ENCODE measurements around the gene ALDH4A1.

ALDH4A1 gene

GRCh38 chr1:18920931-18921330, 18.6 kb upstream of the ALDH4A1 start:
- DNase-seq, result no peak

- DNase-seq, result no peak
Measured at GRCh38 chr1:18919956-18920355, 17.6 kb upstream of the ALDH4A1 start.

- no peak for DNase-seq
Measured at GRCh38 chr1:18919197-18919905, 17.0 kb upstream of the ALDH4A1 start.

DNA sequence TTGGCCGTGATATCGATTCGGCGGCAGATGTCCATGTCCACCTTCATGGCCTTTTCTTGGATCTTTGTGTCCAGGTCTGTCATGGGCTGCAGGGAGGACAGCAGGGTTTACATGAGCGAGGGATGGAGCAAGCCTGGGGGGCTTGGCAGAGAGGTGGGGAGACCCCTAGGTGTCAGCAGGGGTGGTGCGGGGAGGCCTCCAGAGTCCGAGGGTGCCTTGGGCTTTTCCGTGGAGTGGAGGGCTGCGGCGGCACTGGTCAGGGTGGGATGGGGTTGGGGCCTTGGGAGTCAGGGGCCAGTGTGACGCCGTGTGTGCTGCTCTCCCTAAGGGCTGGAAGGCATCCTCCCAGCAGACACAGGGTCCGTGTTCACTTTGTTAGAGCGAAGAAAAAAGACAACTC, 16.1 kb upstream of the ALDH4A1 start:
- DNase-seq, result no peak

DNA sequence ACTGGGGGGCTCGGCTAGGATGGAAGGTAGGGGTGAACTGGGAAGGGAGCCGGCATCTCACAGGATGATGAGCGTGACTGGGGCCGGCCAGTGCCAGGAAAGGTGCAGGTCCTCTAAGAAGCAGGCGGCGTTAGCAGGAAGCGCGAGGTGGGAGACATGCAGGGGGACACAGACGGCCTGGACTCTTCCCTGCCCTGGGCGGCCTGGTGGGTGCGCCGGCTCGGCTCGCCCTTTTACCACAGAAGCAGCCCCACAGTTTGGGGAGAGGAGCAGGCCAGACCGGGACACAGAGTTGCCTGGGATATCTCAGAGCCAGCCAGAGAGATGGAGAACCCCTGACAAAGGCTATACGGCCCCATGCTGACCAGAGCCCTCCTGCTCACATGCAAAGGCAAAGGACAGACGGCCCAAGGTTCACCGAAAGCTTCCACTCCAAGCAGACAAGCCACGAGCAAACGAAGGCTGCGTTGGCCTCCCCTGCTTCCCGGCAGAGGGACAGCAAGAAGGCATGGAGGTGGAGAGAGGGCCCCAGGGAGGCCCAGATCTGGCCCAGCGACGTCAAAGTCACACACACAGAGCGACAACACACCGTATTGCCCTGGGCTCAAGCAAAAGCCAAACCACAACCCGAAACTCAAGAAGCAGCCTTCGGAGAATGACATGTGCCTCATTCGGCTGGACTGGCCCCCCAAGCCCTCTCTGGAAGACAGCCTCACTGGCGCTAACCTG, 14.9 kb upstream of the ALDH4A1 start:
- DNase-seq, result no peak

- DNase-seq, result no peak
Measured at GRCh38 chr1:18915341-18915740, 13.0 kb upstream of the ALDH4A1 start.

DNA sequence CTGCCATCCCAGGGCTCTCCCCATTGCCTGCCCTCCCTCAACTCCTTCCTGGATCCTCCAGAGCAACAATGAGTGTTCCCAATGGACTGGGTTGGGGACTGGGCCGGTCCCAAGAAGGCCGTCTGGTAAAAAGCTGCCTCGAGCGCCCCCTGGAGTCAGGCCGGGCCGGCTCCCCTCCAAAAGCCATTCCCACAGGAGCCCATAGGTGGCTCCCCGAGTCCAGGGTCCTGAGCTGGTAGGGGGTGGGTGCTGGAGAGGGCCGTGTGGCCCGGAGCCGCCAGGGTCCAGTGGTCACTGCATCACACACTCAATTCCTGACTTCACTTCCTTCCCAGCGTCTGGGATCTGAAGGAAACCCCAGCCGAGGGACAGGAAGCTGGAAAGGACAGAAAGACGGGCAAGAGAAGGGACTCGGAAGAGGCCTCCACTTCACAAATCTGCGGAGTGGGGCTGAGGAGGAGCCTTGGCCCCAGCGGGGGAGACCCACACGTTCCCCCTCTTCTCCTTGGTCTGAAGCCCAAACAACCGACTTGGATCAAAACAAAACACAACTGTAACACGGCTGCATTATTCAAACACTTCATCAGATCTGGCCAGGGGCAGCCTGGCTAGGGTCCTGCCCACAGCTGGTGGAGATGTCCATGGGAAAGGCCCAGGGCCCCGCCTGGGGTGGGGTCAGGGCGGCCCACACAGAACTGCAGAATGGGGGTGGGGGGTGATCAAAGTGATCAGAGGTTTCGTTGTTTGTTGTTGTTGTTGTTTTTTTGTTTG, 10.9 kb upstream of the ALDH4A1 start:
- DNase-seq, result no peak

GRCh38 chr1:18912550-18912949, 10.2 kb upstream of the ALDH4A1 start:
- no peak for DNase-seq

GRCh38 chr1:18908911-18909771, 6.8 kb upstream of the ALDH4A1 start:
- DNase-seq, result no peak

DNA sequence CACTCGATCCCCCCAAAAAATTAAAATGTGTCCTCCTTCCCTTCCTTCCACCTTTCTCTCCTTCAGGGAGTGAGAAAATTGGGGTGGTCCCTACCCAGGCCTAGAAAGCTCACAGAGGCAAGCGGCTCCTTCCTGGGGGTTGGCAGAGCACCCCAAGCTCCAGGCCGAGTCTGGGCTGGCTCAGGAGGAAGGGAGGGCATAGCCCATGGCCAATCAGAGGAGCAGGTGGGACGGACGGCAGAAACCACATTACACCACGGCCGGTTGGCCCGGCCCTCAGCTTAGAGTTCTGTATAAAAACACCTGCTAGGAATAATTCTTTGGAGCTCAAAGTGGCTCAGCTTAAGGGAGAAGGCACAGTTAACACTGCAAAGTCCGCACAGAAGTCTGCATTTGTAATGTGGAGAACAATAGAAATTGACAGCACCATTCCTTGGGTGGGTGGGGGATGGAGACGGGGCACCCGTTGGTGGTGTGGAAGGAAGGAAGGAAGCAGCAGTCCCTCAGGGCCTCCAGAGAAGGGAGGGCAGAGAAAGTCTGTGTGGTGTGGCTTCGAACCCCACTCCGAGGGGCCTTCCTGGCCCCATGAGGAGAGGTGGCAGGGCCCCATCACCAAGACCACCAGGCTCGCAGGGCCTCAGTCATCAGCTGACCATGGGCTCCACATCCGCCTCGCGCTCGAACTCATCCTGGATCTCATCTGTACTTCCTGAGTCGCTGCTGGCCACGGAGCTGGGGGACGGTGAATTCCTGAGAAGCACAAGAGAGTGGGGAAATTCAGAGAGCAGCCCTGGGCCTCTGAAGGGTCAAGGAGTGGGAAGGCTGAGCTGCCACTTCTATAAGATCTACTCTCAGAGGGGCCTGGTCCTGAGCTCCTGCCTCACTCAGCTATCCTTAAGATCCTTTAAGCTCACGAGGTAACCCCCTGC, 5.8 kb upstream of the ALDH4A1 start:
- no peak for DNase-seq

DNA sequence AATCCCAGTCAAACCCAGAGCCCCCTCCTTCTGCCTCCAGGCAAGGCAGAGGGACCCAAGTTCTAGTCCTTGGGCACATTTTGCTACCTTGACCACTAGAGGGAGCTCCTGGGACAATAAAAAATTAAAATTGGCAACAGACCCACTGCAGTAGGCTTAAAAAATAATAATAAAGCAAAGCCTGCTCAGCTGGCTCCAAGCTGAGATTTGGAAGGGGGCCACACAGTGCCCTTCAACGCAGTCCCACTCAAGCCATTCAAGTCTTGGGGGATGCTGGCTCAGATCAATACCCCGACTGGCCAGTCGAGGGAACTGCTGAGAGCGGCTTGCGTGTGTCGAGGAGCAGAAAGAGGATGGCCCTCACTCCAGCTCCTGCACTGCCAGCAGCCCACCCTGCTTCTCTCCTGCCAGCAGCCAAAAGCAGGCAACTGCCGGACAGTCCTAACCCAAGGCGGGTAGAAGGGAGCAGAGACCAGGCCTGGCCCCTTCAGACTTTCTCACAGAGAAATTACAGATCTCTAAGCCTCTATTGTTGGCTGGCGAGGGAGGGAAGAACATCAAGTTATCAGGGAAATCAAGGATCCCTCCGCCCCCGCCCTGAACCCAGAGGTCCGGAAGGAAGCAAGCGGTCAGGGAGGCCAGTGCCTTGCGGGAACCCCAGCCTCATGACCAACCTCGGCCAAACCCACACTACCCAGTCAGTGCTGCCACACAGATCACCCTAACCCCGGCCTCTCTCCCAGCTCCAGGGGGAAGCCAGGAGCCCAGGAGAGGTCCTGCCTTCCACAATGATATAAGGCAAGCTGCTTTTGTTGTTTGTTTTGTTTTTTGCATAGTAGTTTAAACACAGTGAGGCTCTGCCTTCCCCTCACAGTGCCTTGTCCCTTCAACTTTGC, 4.9 kb upstream of the ALDH4A1 start:
- DNase-seq, result no peak

GRCh38 chr1:18903291-18903756, 969 bp upstream of the ALDH4A1 start:
- no peak for DNase-seq

DNA sequence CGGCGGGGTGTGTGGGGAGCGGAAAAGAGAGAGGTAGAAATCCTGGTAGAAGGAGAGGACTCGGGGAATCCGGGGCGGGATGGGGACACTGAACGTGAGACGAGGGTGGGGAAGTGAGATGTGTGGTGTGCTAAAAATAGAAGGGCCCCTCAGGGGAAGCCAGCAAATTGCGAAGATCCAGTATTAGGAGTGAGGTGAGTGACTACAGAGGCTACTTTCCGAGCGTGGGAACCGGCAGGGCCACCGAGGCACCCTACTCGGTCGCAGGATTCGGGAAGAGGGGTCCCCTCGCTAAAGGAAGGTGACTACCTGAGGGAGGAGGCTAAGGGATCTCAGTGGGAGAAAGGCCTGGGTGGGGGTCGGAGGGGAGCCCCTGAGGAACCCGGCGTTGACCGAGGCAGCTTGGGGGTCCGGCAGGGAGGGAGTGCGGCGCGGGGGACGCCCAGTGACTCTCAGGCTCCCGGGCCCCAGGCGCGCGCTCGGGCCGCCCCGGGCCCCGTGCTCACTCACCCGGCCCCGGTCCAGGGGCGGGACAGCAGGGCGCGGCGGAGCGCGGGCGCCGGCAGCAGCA, 318 bp downstream of the ALDH4A1 start:
- no peak for DNase-seq

DNA sequence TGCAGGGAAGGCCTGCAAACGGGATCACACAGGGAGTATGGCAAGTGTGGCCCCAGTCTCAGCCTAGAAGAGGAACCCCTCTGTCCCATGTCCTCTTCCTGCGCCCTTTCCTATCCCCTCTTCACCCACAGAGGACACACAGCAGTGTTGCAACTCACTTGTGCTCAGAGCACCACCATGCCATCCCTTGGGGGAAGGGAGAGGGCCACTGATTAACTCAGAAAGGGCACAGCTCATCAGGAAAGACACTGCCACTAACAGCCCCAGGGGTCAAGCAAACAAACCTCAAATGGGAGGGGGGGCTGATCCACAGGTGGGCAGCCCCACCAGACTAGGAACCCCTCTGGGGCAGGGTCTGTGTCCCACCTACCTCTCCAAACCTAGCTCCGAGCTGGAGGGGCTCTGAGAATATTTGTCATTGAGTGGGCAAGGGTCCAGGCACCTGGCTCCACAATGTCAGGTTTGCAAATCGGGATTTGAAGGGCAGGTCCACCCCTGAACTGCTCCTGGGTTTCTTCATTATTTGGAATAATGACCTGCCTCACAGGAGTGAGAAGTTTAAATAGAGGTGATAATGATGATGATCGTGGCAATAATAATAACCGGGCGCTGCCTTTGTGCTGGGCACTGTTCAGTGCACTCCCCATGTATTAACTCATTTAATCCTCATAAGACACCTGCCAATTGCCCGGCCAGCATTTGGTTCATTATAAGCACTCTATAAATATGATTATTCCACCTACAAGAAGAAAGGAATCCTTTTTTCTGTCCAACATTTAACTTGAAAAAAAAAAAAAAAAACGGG, 1.0 kb downstream of the ALDH4A1 start:
- DNase-seq, result no peak

DNA sequence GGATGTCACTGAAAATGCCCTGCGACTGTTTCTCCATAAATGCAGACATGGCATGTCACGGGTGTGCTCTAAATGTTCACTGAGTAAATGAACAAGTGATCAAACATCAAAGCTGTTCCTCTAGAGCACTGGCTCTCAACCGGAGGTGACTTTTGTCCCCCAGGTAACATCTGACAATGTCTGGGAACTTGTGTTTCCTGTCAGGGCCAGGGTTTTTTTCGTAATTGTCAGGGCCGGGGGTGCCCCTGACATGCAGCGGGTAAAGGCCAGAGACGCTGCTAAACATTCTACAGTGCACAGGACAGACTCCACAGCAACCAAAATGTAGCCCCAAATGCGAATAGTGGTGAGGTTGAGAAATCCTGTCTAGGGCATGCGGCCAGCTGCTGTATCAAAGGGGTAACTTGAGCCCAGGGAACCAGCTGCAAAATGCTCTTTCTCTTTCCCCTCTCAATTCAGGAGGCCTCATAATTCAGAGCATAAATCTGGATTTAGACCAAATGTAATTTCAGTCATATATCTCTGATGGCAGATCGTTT, 2.0 kb downstream of the ALDH4A1 start:
- DNase-seq, result no peak

DNA sequence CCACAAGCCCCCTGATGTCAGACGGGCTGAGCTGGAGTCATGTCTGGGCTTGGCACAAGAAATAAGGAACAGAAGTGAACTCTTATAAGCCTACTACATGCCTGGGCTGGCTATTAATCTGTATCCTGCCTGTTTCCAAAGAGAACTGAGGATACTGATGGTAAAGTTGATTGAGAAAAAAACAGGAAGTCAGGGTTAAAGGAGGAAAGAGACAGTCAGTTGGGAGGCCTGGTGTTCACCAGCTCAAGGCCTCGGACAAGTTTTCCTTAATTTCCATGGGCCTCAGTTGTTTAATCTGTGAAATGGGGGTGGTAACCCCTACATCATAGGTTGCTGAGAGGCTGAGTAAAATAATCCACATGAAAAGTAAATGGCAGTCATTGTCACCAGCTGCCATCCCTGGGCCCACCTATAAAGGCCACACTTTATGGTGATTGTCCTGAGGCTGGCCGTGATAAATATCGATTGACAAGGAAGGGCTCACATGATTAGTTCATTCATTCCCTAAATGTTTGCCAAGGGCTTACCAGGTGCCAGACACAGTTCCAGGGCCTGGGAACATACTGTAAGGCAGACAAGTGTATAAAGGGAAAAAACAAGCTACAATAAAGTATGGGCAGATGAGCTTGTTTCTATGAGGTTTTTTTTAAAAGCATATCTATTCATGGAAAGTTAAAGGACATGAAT, 2.8 kb downstream of the ALDH4A1 start:
- DNase-seq, result no peak

DNA sequence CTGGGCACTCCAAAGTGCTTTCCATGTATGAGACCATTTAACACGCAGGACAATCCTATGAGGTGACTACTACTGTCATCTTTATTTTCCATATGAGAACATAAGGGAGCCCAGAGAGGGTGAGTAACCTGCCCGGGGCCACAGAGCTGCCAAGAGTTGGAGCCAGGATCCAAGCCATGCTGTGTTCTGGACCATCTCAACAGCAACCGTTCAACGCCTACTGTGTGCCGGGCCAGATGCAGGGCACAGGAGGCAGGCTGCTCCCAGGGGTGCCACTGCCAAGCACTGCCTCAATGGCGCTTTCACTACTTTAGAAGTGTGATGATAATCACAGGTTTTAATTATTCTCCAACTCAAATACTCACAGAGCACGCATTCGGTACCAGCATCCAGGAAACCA, 3.8 kb downstream of the ALDH4A1 start:
- DNase-seq, result no peak

GRCh38 chr1:18895317-18895716, 7.0 kb downstream of the ALDH4A1 start:
- no peak for DNase-seq
